ENCODE results near the gene OR5H6. TPM values are rescaled to one million over a fixed set of nuclear protein-coding genes. Genes with fewer than 3 reads are reported as not detected.
"Not testable (repeated sequence)": the region's sequence is repeated elsewhere in the genome, so short reads cannot be mapped to it uniquely, and the experiment has no call there.

The OR5H6 gene
- not detected for polyA plus RNA-seq (2013, experiment 1 of 4)
- polyA plus RNA-seq (2013, experiment 2 of 4), result not detected
- polyA plus RNA-seq (2013, experiment 3 of 4), result not detected
- not detected for polyA plus RNA-seq (2013, experiment 4 of 4)

GRCh38 chr3:98263944-98264343, at the start of gene OR5H6:
OR5H6 (plus strand) TSS chr3:98264244; CDS start chr3:98264333, 89 bp downstream.
- no peak within 1 kb of the TSS for H3K4me3 ChIP-seq (ENCODE audit: insufficient read depth, low read depth, low read length)
- H3K27me3 ChIP-seq (ENCODE audit: control insufficient read depth, insufficient read depth, low read length, poor library complexity, severe bottlenecking), result no peaks in the 10 kb centered on the region
- no peaks in the 10 kb centered on the region for H3K36me3 ChIP-seq (ENCODE audit: control insufficient read depth, insufficient read depth, low read length)
- WGBS, 2 experiments, result 91 to 92% methylated on average over 3 of the region's 3 CpGs
- H3K4me1 ChIP-seq (ENCODE audit: control insufficient read depth, insufficient read depth, low read length), result no peaks in the 10 kb centered on the region
- no peaks in the 10 kb centered on the region for H3K9me3 ChIP-seq (ENCODE audit: control insufficient read depth, low read length)
- no peak within 1 kb of the TSS for H3K27ac ChIP-seq (ENCODE audit: insufficient read depth, low read depth, low read length, poor library complexity, severe bottlenecking)

GRCh38 chr3:98215051-98215450, 49.0 kb upstream of the OR5H6 start:
- 88 to 90% methylated on average over 3 of the region's 3 CpGs for WGBS, 2 experiments

DNA sequence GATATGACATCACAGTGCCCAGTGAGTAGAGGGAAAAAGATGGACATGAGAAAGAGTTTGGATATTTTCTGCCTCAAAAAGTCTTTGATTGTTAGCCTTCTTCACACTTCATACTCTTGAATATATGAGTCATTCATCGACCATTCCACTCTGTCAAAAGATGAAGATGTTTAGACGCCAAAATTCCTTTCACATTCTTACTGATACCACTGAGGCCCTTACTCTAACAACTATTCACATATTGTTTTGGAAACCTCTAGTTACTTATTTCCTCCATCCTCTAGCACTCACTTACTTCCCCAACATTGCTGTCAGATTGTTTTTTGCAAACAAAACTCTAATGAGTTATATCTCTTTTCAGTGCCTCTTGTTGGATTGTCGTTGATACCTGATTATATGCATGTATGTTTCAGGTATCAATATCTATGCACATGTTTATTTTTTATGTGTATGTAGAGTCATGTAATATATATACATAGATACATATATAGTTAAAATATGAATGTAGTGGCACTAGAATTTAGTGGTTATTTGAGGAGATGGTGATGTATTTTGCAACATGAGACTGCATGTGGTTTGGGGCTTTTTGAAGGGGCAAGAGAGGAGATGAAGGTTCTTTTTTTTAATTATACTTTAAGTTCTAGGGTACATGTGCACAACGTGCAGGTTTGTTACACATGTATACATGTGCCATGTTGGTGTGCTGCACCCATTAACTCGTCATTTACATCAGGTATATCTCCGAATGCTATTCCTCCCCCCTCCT, 40.0 kb upstream of the OR5H6 start:
- no peaks in the 10 kb centered on the region for H3K36me3 ChIP-seq (ENCODE audit: control insufficient read depth, insufficient read depth, low read length)
- H3K4me1 ChIP-seq (ENCODE audit: control insufficient read depth, insufficient read depth, low read length), result no peaks in the 10 kb centered on the region
- H3K27ac ChIP-seq (ENCODE audit: insufficient read depth, low read depth, low read length, poor library complexity, severe bottlenecking), result no peak overlapping the region
- H3K4me3 ChIP-seq (ENCODE audit: insufficient read depth, low read depth, low read length), result no peak overlapping the region
- no peaks in the 10 kb centered on the region for H3K27me3 ChIP-seq (ENCODE audit: control insufficient read depth, insufficient read depth, low read length, poor library complexity, severe bottlenecking)
- H3K9me3 ChIP-seq (ENCODE audit: control insufficient read depth, low read length), result no peaks in the 10 kb centered on the region
- WGBS, 2 experiments, result 85 to 91% methylated on average over 3 to 5 of the region's 6 CpGs

More at GRCh38 chr3:98215051-98215450, 49.0 kb upstream of the OR5H6 start:
- Histone ChIP-seq H3K27ac (ENCODE audit: insufficient read depth, low read depth, low read length, poor library complexity, severe bottlenecking) (no peak overlapping the region), H3K27me3 (ENCODE audit: control insufficient read depth, insufficient read depth, low read length, poor library complexity, severe bottlenecking) (no peaks in the 10 kb centered on the region), H3K36me3 (ENCODE audit: control insufficient read depth, insufficient read depth, low read length) (no peaks in the 10 kb centered on the region), H3K4me1 (ENCODE audit: control insufficient read depth, insufficient read depth, low read length) (no peaks in the 10 kb centered on the region), H3K4me3 (ENCODE audit: insufficient read depth, low read depth, low read length) (no peak overlapping the region), H3K9me3 (ENCODE audit: control insufficient read depth, low read length) (no peaks in the 10 kb centered on the region)

DNA sequence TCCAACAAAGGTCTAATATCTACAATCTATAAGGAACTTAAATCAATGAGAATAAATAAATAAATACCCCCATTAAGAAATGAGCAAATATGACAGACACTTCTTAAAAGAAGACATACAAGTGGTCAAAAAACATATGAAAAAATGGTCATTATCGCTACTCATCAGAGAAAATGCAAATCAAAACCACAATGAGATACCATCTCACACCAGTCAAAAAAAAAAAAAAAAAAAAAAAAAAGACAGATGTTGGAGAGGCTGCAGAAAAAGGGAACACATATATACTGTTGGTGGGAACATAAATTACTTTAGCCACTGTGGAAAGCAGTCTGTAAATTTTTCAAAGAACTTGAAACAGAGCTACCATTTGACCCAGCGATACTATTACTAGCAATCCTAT, 31.6 kb upstream of the OR5H6 start:
- Histone ChIP-seq H3K4me1 (ENCODE audit: control insufficient read depth, insufficient read depth, low read length) (no peaks in the 10 kb centered on the region), H3K27ac (ENCODE audit: insufficient read depth, low read depth, low read length, poor library complexity, severe bottlenecking) (no peak overlapping the region), H3K9me3 (ENCODE audit: control insufficient read depth, low read length) (no peaks in the 10 kb centered on the region), H3K4me3 (ENCODE audit: insufficient read depth, low read depth, low read length) (no peak overlapping the region), H3K27me3 (ENCODE audit: control insufficient read depth, insufficient read depth, low read length, poor library complexity, severe bottlenecking) (no peaks in the 10 kb centered on the region), H3K36me3 (ENCODE audit: control insufficient read depth, insufficient read depth, low read length) (no peaks in the 10 kb centered on the region)
- WGBS, 2 experiments, result 95 to 100% methylated on average over 1 of the region's 2 CpGs

DNA sequence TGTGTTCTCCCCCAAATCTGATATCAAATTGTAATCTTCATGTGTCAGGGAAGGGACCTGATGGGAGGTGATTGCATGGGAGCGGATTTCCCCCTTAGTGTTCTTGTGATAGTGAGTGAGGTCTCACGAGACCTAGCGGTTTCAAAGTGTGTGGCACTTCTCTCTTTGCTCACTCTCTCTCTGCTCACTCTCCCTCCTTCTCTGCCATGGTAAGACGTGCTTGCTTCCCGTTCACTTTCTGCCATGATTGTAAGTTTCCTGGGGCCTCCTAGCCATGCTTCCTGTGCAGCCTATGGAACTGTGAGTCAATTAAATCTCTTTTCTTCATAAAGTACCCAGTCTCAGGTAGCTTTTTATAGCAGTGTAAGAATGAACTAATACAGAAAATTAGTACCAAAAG, 30.6 kb upstream of the OR5H6 start:
- WGBS, 2 experiments, result 87 to 92% methylated on average over 5 of the region's 5 CpGs
- Histone ChIP-seq H3K27me3 (ENCODE audit: control insufficient read depth, insufficient read depth, low read length, poor library complexity, severe bottlenecking) (no peaks in the 10 kb centered on the region), H3K36me3 (ENCODE audit: control insufficient read depth, insufficient read depth, low read length) (no peaks in the 10 kb centered on the region), H3K4me1 (ENCODE audit: control insufficient read depth, insufficient read depth, low read length) (no peaks in the 10 kb centered on the region), H3K9me3 (ENCODE audit: control insufficient read depth, low read length) (no peaks in the 10 kb centered on the region), H3K4me3 (ENCODE audit: insufficient read depth, low read depth, low read length) (no peak overlapping the region), H3K27ac (ENCODE audit: insufficient read depth, low read depth, low read length, poor library complexity, severe bottlenecking) (no peak overlapping the region)

- Histone ChIP-seq H3K9me3 (ENCODE audit: control insufficient read depth, low read length) (no peaks in the 10 kb centered on the region), H3K27me3 (ENCODE audit: control insufficient read depth, insufficient read depth, low read length, poor library complexity, severe bottlenecking) (no peaks in the 10 kb centered on the region), H3K4me1 (ENCODE audit: control insufficient read depth, insufficient read depth, low read length) (no peaks in the 10 kb centered on the region), H3K4me3 (ENCODE audit: insufficient read depth, low read depth, low read length) (no peak overlapping the region), H3K27ac (ENCODE audit: insufficient read depth, low read depth, low read length, poor library complexity, severe bottlenecking) (no peak overlapping the region), H3K36me3 (ENCODE audit: control insufficient read depth, insufficient read depth, low read length) (no peaks in the 10 kb centered on the region)
Observed at GRCh38 chr3:98240131-98240530, 23.9 kb upstream of the OR5H6 start.

DNA sequence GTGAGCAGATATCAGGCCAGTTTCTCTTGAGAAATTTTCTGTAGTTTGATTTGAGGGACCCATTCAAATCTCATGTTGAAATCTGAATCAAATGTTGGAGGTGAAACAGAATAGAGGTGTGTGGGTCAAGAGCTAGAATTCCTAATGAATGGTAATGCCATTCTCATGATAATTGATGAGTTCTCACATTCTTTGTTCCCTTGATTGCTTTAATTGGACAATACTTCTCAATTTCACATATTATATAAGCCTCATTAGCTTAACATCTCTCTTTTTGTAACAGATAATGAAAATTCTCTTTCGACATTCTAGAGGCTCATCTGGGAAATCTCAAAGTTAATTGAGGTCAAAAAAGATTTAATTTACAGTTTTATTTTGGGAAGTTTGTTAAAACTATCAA, 21.9 kb upstream of the OR5H6 start:
- H3K4me3 ChIP-seq (ENCODE audit: insufficient read depth, low read depth, low read length), result no peak overlapping the region
- no peak overlapping the region for H3K27ac ChIP-seq (ENCODE audit: insufficient read depth, low read depth, low read length, poor library complexity, severe bottlenecking)
- H3K4me1 ChIP-seq (ENCODE audit: control insufficient read depth, insufficient read depth, low read length), result no peaks in the 10 kb centered on the region
- no peaks in the 10 kb centered on the region for H3K36me3 ChIP-seq (ENCODE audit: control insufficient read depth, insufficient read depth, low read length)
- H3K9me3 ChIP-seq (ENCODE audit: control insufficient read depth, low read length), result no peaks in the 10 kb centered on the region
- 50 to 75% methylated on average over 1 of the region's 1 CpG for WGBS, 2 experiments
- H3K27me3 ChIP-seq (ENCODE audit: control insufficient read depth, insufficient read depth, low read length, poor library complexity, severe bottlenecking), result no peaks in the 10 kb centered on the region

- Histone ChIP-seq H3K4me3 (ENCODE audit: insufficient read depth, low read depth, low read length) (no peak overlapping the region), H3K27ac (ENCODE audit: insufficient read depth, low read depth, low read length, poor library complexity, severe bottlenecking) (no peak overlapping the region), H3K27me3 (ENCODE audit: control insufficient read depth, insufficient read depth, low read length, poor library complexity, severe bottlenecking) (no peaks in the 10 kb centered on the region), H3K4me1 (ENCODE audit: control insufficient read depth, insufficient read depth, low read length) (no peaks in the 10 kb centered on the region), H3K36me3 (ENCODE audit: control insufficient read depth, insufficient read depth, low read length) (no peaks in the 10 kb centered on the region), H3K9me3 (ENCODE audit: control insufficient read depth, low read length) (no peaks in the 10 kb centered on the region)
- WGBS, 2 experiments, result 86 to 94% methylated on average over 7 of the region's 7 CpGs
Observed at GRCh38 chr3:98243843-98244242, 20.2 kb upstream of the OR5H6 start.

DNA sequence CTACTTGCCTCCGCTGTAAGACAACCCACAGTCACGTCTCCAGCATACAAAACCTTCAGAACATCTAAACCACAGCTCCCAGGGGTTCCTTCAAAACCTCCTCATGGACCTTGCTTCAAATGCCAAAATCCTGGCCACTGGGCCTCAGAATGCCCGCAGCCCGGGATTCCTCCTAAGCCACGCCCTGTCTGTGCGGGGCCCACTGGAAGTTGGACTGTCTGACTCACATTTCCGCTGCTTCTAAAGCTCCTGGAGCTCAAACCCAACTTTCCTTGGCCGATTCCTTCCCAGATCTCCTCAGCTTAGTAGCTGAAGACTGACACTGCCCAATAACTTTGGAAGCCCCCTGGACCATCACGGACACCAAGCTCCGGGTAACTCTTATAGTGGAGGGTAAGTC, 17.9 kb upstream of the OR5H6 start:
- Histone ChIP-seq H3K36me3 (ENCODE audit: control insufficient read depth, insufficient read depth, low read length) (no peaks in the 10 kb centered on the region), H3K27ac (ENCODE audit: insufficient read depth, low read depth, low read length, poor library complexity, severe bottlenecking) (no peak overlapping the region), H3K27me3 (ENCODE audit: control insufficient read depth, insufficient read depth, low read length, poor library complexity, severe bottlenecking) (no peaks in the 10 kb centered on the region), H3K4me3 (ENCODE audit: insufficient read depth, low read depth, low read length) (no peak overlapping the region), H3K4me1 (ENCODE audit: control insufficient read depth, insufficient read depth, low read length) (no peaks in the 10 kb centered on the region), H3K9me3 (ENCODE audit: control insufficient read depth, low read length) (no peaks in the 10 kb centered on the region)
- 93 to 96% methylated on average over 10 of the region's 10 CpGs for WGBS, 2 experiments

DNA sequence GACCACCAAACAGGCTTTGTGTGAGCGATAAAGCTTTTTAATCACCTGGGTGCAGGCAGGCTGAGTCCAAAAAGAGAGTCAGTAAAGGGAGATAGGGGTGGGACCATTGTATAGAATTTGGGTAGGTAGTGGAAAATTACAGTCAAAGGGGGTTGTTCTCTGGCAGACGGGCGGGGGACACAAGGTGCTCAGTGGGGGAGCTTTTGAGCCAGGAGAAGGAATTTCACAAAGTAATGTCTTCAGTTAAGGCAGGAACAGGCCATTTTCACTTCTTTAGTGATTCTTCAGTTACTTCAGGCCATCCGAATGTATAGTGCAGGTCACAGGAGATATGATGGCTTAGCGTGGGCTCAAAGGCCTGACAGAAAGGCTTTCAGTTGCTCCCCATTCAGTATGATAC, 8.0 kb upstream of the OR5H6 start:
- H3K27ac ChIP-seq (ENCODE audit: insufficient read depth, low read depth, low read length, poor library complexity, severe bottlenecking); H3K36me3 ChIP-seq (ENCODE audit: control insufficient read depth, insufficient read depth, low read length); H3K4me1 ChIP-seq (ENCODE audit: control insufficient read depth, insufficient read depth, low read length); H3K9me3 ChIP-seq (ENCODE audit: control insufficient read depth, low read length); H3K4me3 ChIP-seq (ENCODE audit: insufficient read depth, low read depth, low read length); H3K27me3 ChIP-seq (ENCODE audit: control insufficient read depth, insufficient read depth, low read length, poor library complexity, severe bottlenecking): not testable (repeated sequence)
- WGBS, 2 experiments, result 50 to 52% methylated on average over 5 of the region's 5 CpGs
